Keratinocyte (primary cell): ENCODE data around the gene ASH1L. TPM values are rescaled to one million over a fixed set of nuclear protein-coding genes. Genes with fewer than 3 reads are reported as not detected.

Experiments used
- DNase-seq: peaks from one replicate; pipeline ENCODE4 v3.0.0-alpha.2; 2011; ENCODE audit warnings: low read depth, missing footprints, low spot score
- FAIRE-seq: peaks from 2 replicates; lab custom pipeline; 2011; peaks lifted over from hg19 to GRCh38; lab: Jason Lieb, UNC
- H2AFZ ChIP-seq: 2 replicates; pipeline ENCODE4 v1.6.0; 2012; ENCODE audit warnings: low read length, control low read depth, inconsistent platforms; ENCODE audit not compliant: control insufficient read depth
- H3K27ac ChIP-seq: 2 replicates; pipeline ENCODE4 v1.5.1; 2011; ENCODE audit warnings: low read length; ENCODE audit not compliant: control insufficient read depth, insufficient read depth
- H3K27me3 ChIP-seq: 3 replicates; pipeline ENCODE4 v1.6.0; 2011; ENCODE audit warnings: low read length; ENCODE audit not compliant: control insufficient read depth, insufficient read depth; ENCODE audit errors: extremely low read depth
- H3K36me3 ChIP-seq, 2 experiments: 2 replicates in 1 of 2; 3 replicates in 1 of 2; pipeline ENCODE4 v1.5.1; 2011; ENCODE audit warnings: low read length in 2 of 2, mild to moderate bottlenecking in 1 of 2; ENCODE audit not compliant: control insufficient read depth in 2 of 2, insufficient read depth in 2 of 2; ENCODE audit errors: extremely low read depth in 1 of 2
- H3K4me1 ChIP-seq: 3 replicates; pipeline ENCODE4 v1.5.1; 2011; ENCODE audit warnings: low read length; ENCODE audit not compliant: control insufficient read depth, insufficient read depth; ENCODE audit errors: extremely low read depth
- H3K4me2 ChIP-seq: 3 replicates; pipeline ENCODE4 v1.6.0; 2011; ENCODE audit warnings: low read depth, low read length; ENCODE audit not compliant: control insufficient read depth, insufficient read depth; ENCODE audit errors: extremely low read depth
- H3K4me3 ChIP-seq, 3 experiments: fragments of 200-600 bp in 1 of 3; sonication (generic) in 1 of 3; 2 replicates in 2 of 3; 3 replicates in 1 of 3; pipeline ENCODE4 v1.5.1; 2011 to 2016; ENCODE audit warnings: low read length in 3 of 3, mild to moderate bottlenecking in 3 of 3, control low read depth in 2 of 3, inconsistent platforms in 1 of 3, low read depth in 1 of 3, mixed read lengths in 1 of 3, mixed run types in 1 of 3, moderate library complexity in 1 of 3; ENCODE audit not compliant: control insufficient read depth in 2 of 3, insufficient read depth in 2 of 3; ENCODE audit errors: extremely low read depth in 1 of 3
- H3K79me2 ChIP-seq: 2 replicates; pipeline ENCODE4 v1.6.0; 2012; ENCODE audit warnings: low read length; ENCODE audit not compliant: control insufficient read depth, insufficient read depth
- H3K9ac ChIP-seq: 3 replicates; pipeline ENCODE4 v1.6.0; 2011; ENCODE audit warnings: low read length; ENCODE audit not compliant: control insufficient read depth, insufficient read depth; ENCODE audit errors: extremely low read depth
- H3K9me1 ChIP-seq: 3 replicates; pipeline ENCODE4 v1.6.0; 2011; ENCODE audit warnings: low read length; ENCODE audit not compliant: control insufficient read depth, insufficient read depth; ENCODE audit errors: extremely low read depth
- H3K9me3 ChIP-seq: 2 replicates; pipeline ENCODE4 v1.5.1; 2012; ENCODE audit warnings: low read depth, low read length; ENCODE audit not compliant: control insufficient read depth
- H4K20me1 ChIP-seq: 3 replicates; pipeline ENCODE4 v1.6.0; 2011; ENCODE audit warnings: low read length; ENCODE audit not compliant: control insufficient read depth, insufficient read depth; ENCODE audit errors: extremely low read depth
- CTCF ChIP-seq, 3 experiments: IDR thresholded peaks in 1 of 3; conservative IDR thresholded peaks in 1 of 3; optimal IDR thresholded peaks in 1 of 3; 2 replicates in 2 of 3; 3 replicates in 1 of 3; pipeline versions ENCODE3 to v1.5.1; 2011; ENCODE audit warnings: low read length in 3 of 3, mild to moderate bottlenecking in 3 of 3, moderate library complexity in 2 of 3, control low read depth in 1 of 3, inconsistent platforms in 1 of 3; ENCODE audit not compliant: insufficient read depth in 2 of 3; ENCODE audit errors: extremely low read depth in 1 of 3
- EZH2 ChIP-seq: IDR thresholded peaks from one replicate; pipeline ENCODE4 v1.6.1; 2012; ENCODE audit warnings: inconsistent platforms, mild to moderate bottlenecking, low read length, moderate library complexity
- dilution Hi-C: fragments of 300-500 bp; cut with MboI; formaldehyde crosslinking; loops from one replicate; pipeline ENCODE4 v1.7.0; 2020; ENCODE audit warnings: low sequenced_read_pairs; ENCODE audit not compliant: extremely low pct_ligation_motif_present
- polyA plus RNA-seq, 5 experiments: library from polyadenylated mRNA; depleted of rRNA in 3 of 5; stranded (reverse) in 3 of 5; stranded (forward) in 1 of 5; unstranded in 1 of 5; fragments of >200 nt; gene quantifications; 1 replicate in 1 of 5; 2 replicates in 3 of 5; 3 replicates in 1 of 5; pipeline versions ENCODE4 v1.2.1 to v1.2.3, GENCODE V29; 2011 to 2012; ENCODE audit warnings: missing spikeins in 2 of 5, low read depth in 1 of 5, low replicate concordance in 1 of 5

ASH1L gene
- polyA plus RNA-seq, 1 donor (not counting 4 experiments of a cell fraction or from before 2014, with no cell fraction given) = 13.8 TPM

GRCh38 chr1:155326631-155327037, 236.0 kb downstream of the ASH1L start:
- dilution Hi-C loops = no loop called here

DNA sequence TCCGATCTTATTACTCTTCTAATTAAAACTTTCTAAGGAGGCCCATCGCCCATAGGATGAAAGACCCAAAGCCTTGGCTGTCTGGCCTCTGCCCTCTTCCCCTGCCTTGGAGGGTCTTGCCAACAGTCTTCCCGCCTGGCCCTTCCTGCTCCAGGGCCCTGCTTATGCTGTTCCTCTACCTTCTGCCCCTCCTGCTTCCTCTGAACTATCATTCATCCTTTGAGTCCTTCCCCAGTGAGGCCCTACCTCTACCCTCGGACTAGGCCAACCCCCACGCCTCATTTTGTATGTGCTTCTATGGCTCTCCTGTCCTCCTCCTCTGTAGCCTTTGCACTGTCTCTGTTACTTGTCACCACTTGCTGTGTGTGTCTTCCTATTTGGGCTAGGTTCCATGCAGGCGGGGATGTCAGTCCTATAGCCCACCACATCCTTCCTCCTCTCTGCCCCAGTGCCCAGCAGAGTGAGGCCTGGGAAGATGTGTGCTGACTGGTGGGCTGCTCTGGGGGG, 236.5 kb downstream of the ASH1L start:
- Histone ChIP-seq H4K20me1 (peaks cover 7% of the 10 kb centered on the region), H3K9me1 (no peaks in the 10 kb centered on the region), H3K79me2 (peaks cover 16% of the 10 kb centered on the region), H3K27ac (no peak overlapping the region), H3K9ac (no peak overlapping the region), H3K9me3 (no peaks in the 10 kb centered on the region), H2AFZ (no peak overlapping the region), H3K27me3 (no peaks in the 10 kb centered on the region), H3K4me3 (no peak overlapping the region), H3K4me1 (peaks cover 14% of the 10 kb centered on the region), H3K4me2 (no peak overlapping the region), H3K36me3 (peaks cover 18 to 26% of the 10 kb centered on the region in 2 experiments)
- dilution Hi-C loops = no loop called here
- no peak for TF ChIP-seq EZH2
- TF ChIP-seq CTCF (optimal IDR thresholded peaks at IDR 0.05 in 1 of 3, IDR thresholded peaks at IDR 0.05 in 1 of 3, conservative IDR thresholded peaks at IDR 0.05 in 1 of 3; ENCODE audit: extremely low read depth in 1 of 3, insufficient read depth in 2 of 3, low read length in 3 of 3) = no peak
- no peak for DNase-seq
- FAIRE-seq = no peak

More at GRCh38 chr1:155326631-155327037, 236.0 kb downstream of the ASH1L start:
- no peak overlapping the region for H2AFZ ChIP-seq
- FAIRE-seq (no peak), DNase-seq (no peak)
- H3K4me2 ChIP-seq = no peak overlapping the region
- H3K4me3 ChIP-seq = no peak overlapping the region
- H3K79me2 ChIP-seq = peaks cover 16% of the 10 kb centered on the region
- peaks cover 14% of the 10 kb centered on the region for H3K4me1 ChIP-seq
- H3K9me3 ChIP-seq = no peaks in the 10 kb centered on the region
- no peaks in the 10 kb centered on the region for H3K9me1 ChIP-seq
- H4K20me1 ChIP-seq = peaks cover 7% of the 10 kb centered on the region
- peaks cover 21 to 26% of the 10 kb centered on the region in 2 experiments for H3K36me3 ChIP-seq
- no peak overlapping the region for H3K9ac ChIP-seq
- no peaks in the 10 kb centered on the region for H3K27me3 ChIP-seq
- no peak overlapping the region for H3K27ac ChIP-seq
- no peak for TF ChIP-seq CTCF (optimal IDR thresholded peaks at IDR 0.05 in 1 of 3, IDR thresholded peaks at IDR 0.05 in 1 of 3, conservative IDR thresholded peaks at IDR 0.05 in 1 of 3; ENCODE audit: extremely low read depth in 1 of 3, insufficient read depth in 2 of 3, low read length in 3 of 3)
- TF ChIP-seq EZH2 = no peak
